Superior temporal gyrus (tissue), 1 donor: ENCODE results near the gene CNPY1.

ENCODE experiments used
- DNase-seq: peaks from one replicate; pipeline ENCODE4 v3.0.0-alpha.2; 2016; ENCODE audit errors: extremely low spot score

Gene CNPY1

GRCh38 chr7:155512246-155512887, 34.0 kb downstream of the CNPY1 start:
- DNase-seq: no peak

- DNase-seq: no peak
Measured at GRCh38 chr7:155511702-155511996, 34.7 kb downstream of the CNPY1 start.

GRCh38 chr7:155510975-155511701, 35.2 kb downstream of the CNPY1 start:
- DNase-seq: no peak

DNA sequence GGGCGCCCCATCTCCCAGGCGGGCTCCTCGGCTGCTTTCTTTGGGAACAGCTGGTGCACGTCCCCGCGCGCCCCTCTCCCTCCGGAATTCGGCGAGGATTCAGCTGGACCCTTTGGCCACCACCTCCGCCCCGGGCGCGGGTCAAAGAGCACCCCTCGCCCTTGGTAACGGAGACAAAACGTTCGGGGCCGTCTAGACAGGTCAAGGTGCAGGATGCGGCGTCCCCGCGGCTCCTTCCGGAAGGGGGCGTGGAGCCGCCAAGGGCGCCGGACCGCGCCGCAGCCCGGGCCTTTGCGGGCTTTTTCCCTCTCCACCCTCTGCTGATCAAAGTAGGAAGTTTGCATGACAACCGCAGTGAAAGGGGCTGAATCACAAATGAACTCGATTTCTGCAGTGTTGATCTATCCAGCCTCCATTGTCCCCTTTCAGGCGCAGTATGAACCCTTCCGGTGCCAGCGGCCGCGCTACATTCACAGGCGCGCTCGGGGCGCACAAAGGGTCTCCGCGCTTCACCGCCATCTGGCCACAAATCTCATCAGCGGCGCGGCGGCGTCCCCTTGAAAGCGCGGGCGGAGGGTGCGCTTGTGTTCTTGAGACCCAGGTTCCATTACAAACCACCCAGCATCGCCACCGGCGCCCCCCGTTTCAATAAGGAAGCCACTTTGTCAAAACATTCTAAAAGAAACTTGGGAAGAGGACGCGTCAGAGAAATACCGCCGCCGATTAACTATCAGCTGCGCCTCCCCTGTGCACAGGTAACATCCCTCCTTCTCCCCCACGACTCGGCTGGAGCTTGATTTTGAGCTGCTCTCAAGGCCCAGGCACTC, 36.4 kb downstream of the CNPY1 start:
- DNase-seq: no peak

- DNase-seq: no peak
Measured at GRCh38 chr7:155509359-155509724, 37.0 kb downstream of the CNPY1 start.

DNA sequence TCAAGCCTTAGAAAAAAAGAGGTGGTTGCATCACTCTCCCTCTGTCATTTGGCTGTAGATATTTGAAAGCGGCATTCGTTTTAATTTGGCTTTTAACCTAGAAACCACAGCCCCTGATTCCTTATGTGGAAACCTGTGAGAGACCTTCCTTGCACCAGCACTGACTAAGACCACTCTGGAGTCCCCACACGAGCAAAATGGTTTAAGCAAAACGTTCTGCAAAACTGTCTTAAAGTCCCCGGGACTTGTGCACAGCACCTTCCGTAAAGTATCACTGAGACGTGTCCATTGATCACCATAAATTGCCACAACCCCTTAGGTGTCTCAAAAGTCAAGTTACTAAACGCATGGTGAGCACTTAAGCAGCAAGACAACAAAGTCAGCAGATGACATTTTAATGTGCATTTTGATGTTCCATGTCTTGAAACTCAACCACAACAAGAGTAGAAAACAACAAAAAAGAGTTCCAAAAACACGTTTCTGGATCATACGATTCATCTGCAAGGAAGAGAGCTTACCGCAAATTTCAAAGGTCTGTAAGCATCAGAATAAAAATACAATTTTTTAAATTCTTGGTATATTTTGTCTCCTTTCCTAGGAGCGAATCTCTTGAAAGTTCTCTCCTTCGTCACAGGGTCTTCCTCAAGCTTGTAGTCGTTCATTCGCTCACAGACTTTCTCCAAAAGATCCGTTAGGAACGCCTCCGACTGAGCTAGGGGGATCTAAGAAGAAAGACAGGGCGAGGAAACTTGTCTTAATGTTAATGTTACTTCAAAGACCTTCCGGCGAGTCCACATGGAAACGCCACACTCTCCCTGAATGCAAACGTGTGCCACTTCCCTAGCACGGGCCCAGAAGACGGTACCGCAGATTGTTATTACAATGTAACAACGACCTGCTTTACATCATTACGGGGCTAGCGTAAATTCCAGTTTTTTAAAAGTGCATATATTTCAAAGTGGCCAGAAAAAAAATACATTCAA, 37.7 kb downstream of the CNPY1 start:
- DNase-seq: no peak

DNA sequence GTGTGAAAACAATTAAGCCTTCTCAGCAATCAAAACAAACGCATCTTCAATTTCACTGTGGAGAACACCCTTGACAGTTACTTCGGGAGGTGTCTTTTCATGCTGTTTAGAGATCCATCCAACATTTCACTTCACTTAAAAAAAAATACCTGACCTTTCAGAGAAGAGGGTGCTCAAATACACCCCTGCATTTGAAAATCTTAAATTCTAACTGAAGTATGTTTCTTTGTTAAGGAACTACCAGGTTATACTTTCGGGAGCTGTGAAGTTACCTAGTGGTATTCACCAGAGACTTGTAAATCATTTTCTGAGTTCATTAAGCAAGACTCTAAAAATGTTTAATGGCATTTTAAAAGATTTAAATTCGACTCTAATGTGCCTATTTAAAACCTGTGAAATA, 38.8 kb downstream of the CNPY1 start:
- DNase-seq: no peak

DNA sequence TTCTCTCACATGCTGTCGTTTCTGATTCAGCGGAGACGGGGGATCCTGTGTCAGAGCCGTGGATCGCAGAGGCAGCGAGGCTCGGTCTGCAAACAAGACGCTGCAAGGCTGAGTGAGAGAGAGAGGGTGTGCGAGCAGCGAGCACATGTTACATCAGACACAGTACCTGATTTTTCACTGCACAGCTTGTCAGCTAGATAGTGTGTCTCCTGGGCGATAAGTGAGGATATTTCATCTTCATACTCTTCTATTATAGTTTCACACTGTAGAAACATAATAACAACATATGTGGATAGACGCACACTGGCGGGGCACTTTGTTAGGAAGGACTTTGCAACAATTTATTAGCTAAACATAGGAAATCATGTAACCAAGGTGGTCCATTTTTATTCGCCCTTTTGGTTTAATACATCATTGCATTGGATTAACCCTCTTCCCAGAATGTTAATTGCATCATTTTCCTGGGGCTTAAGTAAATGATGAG, 39.5 kb downstream of the CNPY1 start:
- DNase-seq: no peak

GRCh38 chr7:155505422-155505793, 41.0 kb downstream of the CNPY1 start:
- DNase-seq: no peak

DNA sequence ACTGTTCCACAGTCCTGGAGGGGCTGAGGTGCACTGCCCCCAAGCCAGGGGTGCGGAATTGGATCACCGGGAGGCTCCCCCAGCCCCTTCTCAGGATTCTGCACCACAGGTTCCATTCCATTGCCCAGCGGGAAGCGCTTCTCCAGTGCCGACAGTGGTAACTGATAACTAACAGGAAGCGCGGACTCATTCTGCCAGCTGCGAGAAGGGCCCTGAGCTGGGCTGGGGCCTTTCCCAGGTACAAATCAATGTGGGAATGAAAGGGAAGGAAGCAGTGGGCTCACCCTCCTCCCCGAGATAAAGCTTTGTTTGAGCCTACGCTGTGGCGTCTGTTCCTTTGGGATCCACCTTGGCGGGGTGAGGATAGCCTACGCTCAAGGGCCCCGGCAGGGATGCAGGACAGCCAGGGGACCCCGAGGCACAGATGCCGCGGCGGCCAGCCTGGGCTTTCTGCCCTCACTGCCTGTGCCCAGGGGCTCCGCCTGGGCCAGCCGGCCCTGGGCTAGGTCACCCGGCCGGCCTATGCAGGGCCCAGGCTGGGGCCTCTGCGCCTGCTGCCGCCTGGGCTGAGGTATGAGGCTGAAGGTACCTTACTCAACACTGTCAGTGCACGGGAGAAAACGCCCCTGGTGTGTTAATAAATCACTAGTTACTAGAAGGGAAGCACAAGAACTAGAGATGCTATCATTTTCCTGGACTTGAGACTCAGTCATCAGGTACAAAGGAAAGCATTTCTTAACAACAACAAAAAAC, 49.0 kb downstream of the CNPY1 start:
- DNase-seq: no peak

DNA sequence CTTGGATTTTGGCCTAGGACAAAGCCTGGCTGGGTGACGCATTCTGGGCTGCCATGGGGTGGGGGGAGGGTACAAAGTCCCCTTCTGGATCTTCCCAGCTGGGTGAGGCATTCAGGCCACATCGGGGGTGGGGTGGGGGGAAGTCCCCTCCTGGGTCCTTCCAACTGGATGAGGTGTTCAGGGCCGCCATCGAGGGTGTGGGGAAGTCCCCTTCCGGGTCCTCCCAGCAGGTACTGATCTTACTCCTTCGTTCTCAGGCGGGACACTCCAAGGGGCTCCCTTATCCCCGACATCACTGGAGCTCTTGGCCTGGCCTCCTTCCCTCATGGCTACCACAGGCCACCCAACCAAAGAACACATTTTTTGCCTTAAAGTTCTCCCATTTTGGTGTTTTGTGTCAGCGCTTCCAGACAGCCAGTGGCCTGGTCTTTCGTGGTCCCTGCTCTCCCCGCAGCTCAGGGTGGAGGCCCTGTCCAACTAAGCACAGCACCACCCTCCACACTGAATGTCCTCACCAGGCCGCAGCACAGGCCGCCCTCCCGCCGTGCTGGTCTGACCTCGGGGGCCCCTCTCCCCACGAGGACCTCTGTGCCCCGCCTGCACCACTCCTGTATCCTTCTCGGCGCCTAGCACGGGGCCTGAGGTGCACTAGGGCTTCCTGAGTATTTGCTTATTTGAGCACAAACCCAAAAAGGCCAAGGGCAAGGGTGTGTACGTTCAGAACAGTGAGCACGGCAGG, 49.9 kb downstream of the CNPY1 start:
- no peak for DNase-seq

GRCh38 chr7:155495440-155496248, 50.7 kb downstream of the CNPY1 start:
- no peak for DNase-seq

GRCh38 chr7:155494551-155494950, 51.8 kb downstream of the CNPY1 start:
- no peak for DNase-seq

DNA sequence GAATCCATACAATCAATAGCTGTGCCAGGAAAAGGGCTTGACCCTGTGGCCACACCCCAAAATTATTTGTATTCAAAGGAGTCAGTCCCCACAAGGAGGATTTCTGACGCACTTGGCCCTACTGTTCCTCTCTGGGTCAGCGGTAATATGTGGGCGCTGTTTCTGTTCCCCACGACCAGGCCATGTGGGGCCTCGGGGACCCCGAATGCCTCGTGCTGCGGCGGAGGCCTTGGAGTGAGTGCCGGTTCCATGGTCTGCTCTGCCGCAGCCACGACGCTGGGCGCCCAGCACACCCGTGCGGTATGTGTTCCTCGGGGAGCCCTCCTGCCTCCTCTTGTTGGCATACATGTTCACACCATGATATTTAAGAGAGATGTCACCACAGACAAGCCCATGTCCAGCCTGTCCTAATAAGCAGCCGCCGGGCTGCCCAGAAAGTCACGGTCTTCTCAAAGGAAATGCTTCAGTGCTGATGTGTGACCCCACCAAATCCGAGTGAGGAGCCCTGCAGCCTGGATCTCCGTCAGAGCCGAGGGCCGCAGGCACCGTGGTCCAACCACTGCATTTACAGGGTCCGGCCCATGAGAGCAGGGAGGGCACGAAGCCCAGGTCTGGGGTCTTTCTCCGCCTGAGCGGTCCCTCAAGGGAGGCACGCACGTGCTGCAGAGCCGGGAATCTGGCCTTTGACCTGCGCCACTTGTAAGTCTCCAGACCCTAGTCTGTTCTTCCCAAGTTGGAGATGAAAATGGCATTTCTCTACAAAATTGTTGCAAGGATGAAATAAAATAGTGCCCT, 52.4 kb downstream of the CNPY1 start:
- DNase-seq: no peak

GRCh38 chr7:155491812-155492211, 54.5 kb downstream of the CNPY1 start:
- DNase-seq: no peak

DNA sequence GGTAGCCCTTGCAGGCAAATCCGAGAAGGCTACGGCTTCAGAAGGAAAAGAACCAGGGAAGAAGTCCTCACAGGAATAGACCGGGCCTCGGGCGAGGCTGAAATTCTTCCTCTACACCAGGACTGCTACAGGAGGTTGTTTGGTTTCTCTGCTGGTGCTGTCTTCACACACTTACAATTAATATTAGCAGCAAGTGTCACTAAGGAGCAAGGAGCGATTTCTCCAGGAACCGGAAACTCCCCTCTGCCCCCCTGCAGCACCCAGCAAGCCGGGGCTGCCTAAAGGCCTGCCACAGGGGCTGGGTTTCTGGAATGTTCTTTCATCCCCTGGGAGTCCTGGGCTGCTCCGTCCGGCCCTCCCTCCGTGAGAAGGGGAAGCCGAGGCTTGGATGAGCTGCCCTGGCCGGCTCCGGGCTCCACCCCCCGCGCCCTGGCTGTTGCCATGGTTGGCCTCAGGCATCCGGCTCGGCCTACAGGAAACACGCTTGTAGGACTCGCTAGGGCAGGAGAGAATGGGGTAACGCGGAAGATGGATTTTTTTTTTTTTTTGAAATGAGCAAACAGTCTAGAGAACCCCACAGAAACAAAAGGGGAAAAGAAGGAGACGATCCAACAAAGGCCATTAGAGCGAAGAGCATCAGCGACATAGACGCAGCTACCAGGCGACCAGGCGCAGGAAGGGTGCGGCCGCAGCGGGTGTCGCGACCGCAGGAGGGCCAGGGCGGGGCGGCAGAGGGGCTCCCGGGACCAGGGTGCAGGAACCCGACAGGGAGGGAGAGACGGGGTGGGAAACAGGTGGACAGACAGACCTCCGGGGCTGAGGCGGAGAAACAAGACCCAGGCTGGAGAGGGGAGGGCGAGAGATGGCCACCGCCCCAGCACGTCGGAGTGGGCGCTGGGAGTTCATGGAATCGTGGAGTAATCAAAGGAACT, 55.4 kb downstream of the CNPY1 start:
- DNase-seq: no peak
